GF-D8 (cell line): ENCODE measurements around the gene CDH4.
"Not testable (repeated sequence)": the region's sequence is repeated elsewhere in the genome, so short reads cannot be mapped to it uniquely, and the experiment has no call there.

Source experiments
- DNase-seq: peaks from one replicate; lab custom pipeline; 2025; lab: John Stamatoyannopoulos, UW

CDH4 gene

GRCh38 chr20:61965606-61966491 is 713.8 kb downstream of the CDH4 start:
- DNase-seq = no peak

- no peak for DNase-seq
Observed at GRCh38 chr20:61966492-61967244, 714.6 kb downstream of the CDH4 start.

GRCh38 chr20:61967300-61967699 is 715.2 kb downstream of the CDH4 start:
- DNase-seq = no peak

GRCh38 chr20:61968036-61968810 is 716.2 kb downstream of the CDH4 start:
- no peak for DNase-seq

- no peak for DNase-seq
Observed at GRCh38 chr20:61968932-61969331, 716.9 kb downstream of the CDH4 start.

GRCh38 chr20:61969806-61970205 is 717.7 kb downstream of the CDH4 start:
- no peak for DNase-seq

- no peak for DNase-seq
Observed at GRCh38 chr20:61970357-61970756, 718.3 kb downstream of the CDH4 start.

- not testable (repeated sequence) for DNase-seq
Observed at GRCh38 chr20:61971595-61971994, 719.5 kb downstream of the CDH4 start.

- DNase-seq = no peak
Observed at GRCh38 chr20:61972636-61973508, 720.8 kb downstream of the CDH4 start.

GRCh38 chr20:61973515-61974356 is 721.7 kb downstream of the CDH4 start:
- DNase-seq = no peak

- DNase-seq = no peak
Observed at GRCh38 chr20:61974357-61974665, 722.2 kb downstream of the CDH4 start.

GRCh38 chr20:61975407-61976129 is 723.5 kb downstream of the CDH4 start:
- DNase-seq = no peak

- no peak for DNase-seq
Observed at GRCh38 chr20:61976263-61976643, 724.2 kb downstream of the CDH4 start.

GRCh38 chr20:61976644-61977418 is 724.8 kb downstream of the CDH4 start:
- DNase-seq = no peak

- DNase-seq = no peak
Observed at GRCh38 chr20:61977419-61977786, 725.3 kb downstream of the CDH4 start.

GRCh38 chr20:61978491-61978890 is 726.4 kb downstream of the CDH4 start:
- no peak for DNase-seq

- DNase-seq = no peak
Observed at GRCh38 chr20:61979090-61979489, 727.0 kb downstream of the CDH4 start.

- DNase-seq = no peak
Observed at GRCh38 chr20:61979701-61980635, 727.9 kb downstream of the CDH4 start.
